IPS-18a (cell line): Measurements from ENCODE around the gene PLPP7.
"Not testable (repeated sequence)": the region's sequence is repeated elsewhere in the genome, so short reads cannot be mapped to it uniquely, and the experiment has no call there.

Experiments
- H3K27ac ChIP-seq: one replicate; pipeline ENCODE4 v1.5.1; 2013; ENCODE audit warnings: low read length
- H3K27me3 ChIP-seq: one replicate; pipeline ENCODE4 v1.6.1; 2013; ENCODE audit warnings: mild to moderate bottlenecking, low read length; ENCODE audit not compliant: control insufficient read depth, insufficient read depth
- H3K36me3 ChIP-seq: one replicate; pipeline ENCODE4 v1.6.1; 2013; ENCODE audit warnings: low read depth, low read length; ENCODE audit not compliant: control insufficient read depth
- H3K4me1 ChIP-seq: one replicate; pipeline ENCODE4 v1.6.1; 2013; ENCODE audit warnings: low read depth, low read length; ENCODE audit not compliant: control insufficient read depth
- H3K4me3 ChIP-seq: one replicate; pipeline ENCODE4 v1.5.1; 2013; ENCODE audit warnings: low read length
- H3K9ac ChIP-seq: one replicate; pipeline ENCODE4 v1.6.1; 2013; ENCODE audit warnings: mild to moderate bottlenecking, low read length, moderate library complexity
- H3K9me3 ChIP-seq: one replicate; pipeline ENCODE4 v1.6.1; 2013; ENCODE audit warnings: low read depth, low read length; ENCODE audit not compliant: control insufficient read depth

The PLPP7 gene

GRCh38 chr9:131289301-131290035 is at the start of gene PLPP7:
TSS of gene PLPP7 (plus strand) at chr9:131289723. CDS start at chr9:131289998, 275 bp downstream.
- H3K9me3 ChIP-seq = no peaks in the 10 kb centered on the region
- H3K4me1 ChIP-seq = no peaks in the 10 kb centered on the region
- H3K27ac ChIP-seq = no peak within 1 kb of the TSS
- no peaks in the 10 kb centered on the region for H3K36me3 ChIP-seq
- no peak within 1 kb of the TSS for H3K4me3 ChIP-seq
- H3K27me3 ChIP-seq = no peaks in the 10 kb centered on the region
- H3K9ac ChIP-seq = no peak within 1 kb of the TSS

GRCh38 chr9:131240047-131240921 is 49.2 kb upstream of the PLPP7 start:
- H3K9me3 ChIP-seq = no peaks in the 10 kb centered on the region
- no peak overlapping the region for H3K27ac ChIP-seq
- no peaks in the 10 kb centered on the region for H3K36me3 ChIP-seq
- H3K4me1 ChIP-seq = peaks cover 19% of the 10 kb centered on the region
- H3K4me3 ChIP-seq = no peak overlapping the region
- no peaks in the 10 kb centered on the region for H3K27me3 ChIP-seq
- H3K9ac ChIP-seq = no peak overlapping the region

GRCh38 chr9:131244331-131244730 is 45.2 kb upstream of the PLPP7 start:
- not testable (repeated sequence) for H3K9ac ChIP-seq

GRCh38 chr9:131246618-131247017 is 42.9 kb upstream of the PLPP7 start:
- no peaks in the 10 kb centered on the region for H3K4me1 ChIP-seq
- no peak overlapping the region for H3K9ac ChIP-seq
- H3K27me3 ChIP-seq = no peaks in the 10 kb centered on the region
- no peaks in the 10 kb centered on the region for H3K36me3 ChIP-seq
- H3K9me3 ChIP-seq = no peaks in the 10 kb centered on the region
- no peak overlapping the region for H3K27ac ChIP-seq
- no peak overlapping the region for H3K4me3 ChIP-seq

More at GRCh38 chr9:131244331-131244730, 45.2 kb upstream of the PLPP7 start:
- H3K4me3 ChIP-seq, H3K27ac ChIP-seq, H3K9me3 ChIP-seq, H3K36me3 ChIP-seq, H3K27me3 ChIP-seq, H3K4me1 ChIP-seq: not testable (repeated sequence)

- no peak overlapping the region for H3K27ac ChIP-seq
- H3K36me3 ChIP-seq = no peaks in the 10 kb centered on the region
- no peaks in the 10 kb centered on the region for H3K4me1 ChIP-seq
- no peaks in the 10 kb centered on the region for H3K27me3 ChIP-seq
- H3K4me3 ChIP-seq = no peak overlapping the region
- no peaks in the 10 kb centered on the region for H3K9me3 ChIP-seq
- H3K9ac ChIP-seq = no peak overlapping the region
Observed at GRCh38 chr9:131252120-131252519, 37.4 kb upstream of the PLPP7 start.

- Histone ChIP-seq H3K9ac (no peak overlapping the region), H3K4me1 (no peaks in the 10 kb centered on the region), H3K27me3 (no peaks in the 10 kb centered on the region), H3K4me3 (no peak overlapping the region), H3K27ac (no peak overlapping the region), H3K36me3 (no peaks in the 10 kb centered on the region), H3K9me3 (no peaks in the 10 kb centered on the region)
Observed at GRCh38 chr9:131253891-131254491, 35.5 kb upstream of the PLPP7 start.

- no peaks in the 10 kb centered on the region for H3K4me1 ChIP-seq
- no peaks in the 10 kb centered on the region for H3K9me3 ChIP-seq
- H3K36me3 ChIP-seq = no peaks in the 10 kb centered on the region
- no peaks in the 10 kb centered on the region for H3K27me3 ChIP-seq
- H3K9ac ChIP-seq = no peak overlapping the region
- H3K4me3 ChIP-seq = no peak overlapping the region
- no peak overlapping the region for H3K27ac ChIP-seq
Observed at GRCh38 chr9:131254626-131255025, 34.9 kb upstream of the PLPP7 start.

- Histone ChIP-seq H3K9ac (no peak overlapping the region), H3K27ac (no peak overlapping the region), H3K36me3 (no peaks in the 10 kb centered on the region), H3K4me1 (no peaks in the 10 kb centered on the region), H3K9me3 (no peaks in the 10 kb centered on the region), H3K4me3 (no peak overlapping the region), H3K27me3 (no peaks in the 10 kb centered on the region)
Observed at GRCh38 chr9:131255676-131256197, 33.8 kb upstream of the PLPP7 start.

GRCh38 chr9:131257266-131258025 is 32.1 kb upstream of the PLPP7 start:
- H3K4me1 ChIP-seq = no peaks in the 10 kb centered on the region

GRCh38 chr9:131258186-131258585 is 31.3 kb upstream of the PLPP7 start:
- Histone ChIP-seq H3K4me3 (no peak overlapping the region), H3K27ac (no peak overlapping the region), H3K4me1 (no peaks in the 10 kb centered on the region), H3K36me3 (no peaks in the 10 kb centered on the region), H3K9ac (no peak overlapping the region), H3K9me3 (no peaks in the 10 kb centered on the region), H3K27me3 (no peaks in the 10 kb centered on the region)

More at GRCh38 chr9:131257266-131258025, 32.1 kb upstream of the PLPP7 start:
- H3K27me3 ChIP-seq = no peaks in the 10 kb centered on the region
- no peaks in the 10 kb centered on the region for H3K9me3 ChIP-seq
- no peak overlapping the region for H3K27ac ChIP-seq
- no peaks in the 10 kb centered on the region for H3K36me3 ChIP-seq
- H3K4me3 ChIP-seq = no peak overlapping the region
- H3K9ac ChIP-seq = no peak overlapping the region
